ENCODE results near the gene NEK9.
"Not testable (repeated sequence)": the region's sequence is repeated elsewhere in the genome, so short reads cannot be mapped to it uniquely, and the experiment has no call there.

The NEK9 gene

DNA sequence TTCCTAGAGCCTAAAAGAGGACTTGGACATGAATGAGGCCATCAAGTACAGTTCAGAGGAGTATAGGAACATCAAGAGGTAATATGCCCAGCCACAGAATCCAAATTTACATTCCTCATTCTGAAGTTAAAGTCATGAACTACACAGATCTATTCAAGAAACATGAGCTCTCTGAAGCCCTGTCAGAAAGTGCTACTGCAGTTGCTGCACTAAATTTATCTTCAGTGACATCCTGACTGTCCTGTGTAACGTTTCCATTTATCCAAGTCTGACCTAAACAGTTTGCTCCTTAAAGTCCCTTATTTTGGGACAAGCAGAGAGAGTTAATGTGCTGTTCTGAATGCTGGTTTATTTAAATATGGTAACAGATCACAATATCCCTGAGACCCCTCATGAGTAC is 28.2 kb downstream of the NEK9 start:
- no peak for DNase-seq

DNA sequence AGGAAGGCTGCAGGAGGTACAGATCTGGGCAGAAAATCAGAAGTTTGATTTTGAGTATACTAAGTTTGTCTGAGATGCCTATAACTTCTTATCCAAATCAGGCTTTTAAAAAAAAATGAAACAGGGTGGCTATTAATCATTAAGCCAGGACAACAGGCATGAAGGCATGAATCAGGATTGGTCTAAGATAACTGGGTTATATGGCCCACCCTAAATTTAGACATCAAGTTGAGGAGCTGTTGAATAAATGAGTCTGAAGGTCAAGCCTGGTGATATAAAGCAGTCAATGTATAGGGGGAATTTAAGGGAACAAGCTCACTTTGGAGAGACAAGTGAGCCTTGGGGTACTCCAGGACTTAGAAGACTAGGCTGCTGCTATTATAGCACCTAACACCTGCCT is 28.6 kb downstream of the NEK9 start:
- no peak for DNase-seq

DNA sequence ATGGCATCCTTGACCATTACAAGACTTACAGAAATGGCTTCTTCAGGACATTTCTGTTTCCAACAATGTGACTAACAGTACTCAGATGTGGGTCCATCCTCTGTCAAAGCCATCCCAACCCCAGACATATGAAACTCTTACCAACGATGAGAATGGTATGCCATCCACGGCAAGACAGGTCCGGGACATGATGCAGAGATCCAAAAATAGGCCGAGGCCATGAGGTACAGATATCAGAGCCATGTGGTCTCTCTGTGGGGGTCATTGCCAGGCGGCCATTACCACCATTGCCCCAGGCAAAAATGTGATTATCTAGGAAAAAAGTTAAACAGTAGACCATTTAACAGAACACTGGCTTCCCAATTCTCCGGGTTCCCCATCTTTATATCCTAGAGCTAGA is 29.9 kb downstream of the NEK9 start:
- no peak for DNase-seq

DNA sequence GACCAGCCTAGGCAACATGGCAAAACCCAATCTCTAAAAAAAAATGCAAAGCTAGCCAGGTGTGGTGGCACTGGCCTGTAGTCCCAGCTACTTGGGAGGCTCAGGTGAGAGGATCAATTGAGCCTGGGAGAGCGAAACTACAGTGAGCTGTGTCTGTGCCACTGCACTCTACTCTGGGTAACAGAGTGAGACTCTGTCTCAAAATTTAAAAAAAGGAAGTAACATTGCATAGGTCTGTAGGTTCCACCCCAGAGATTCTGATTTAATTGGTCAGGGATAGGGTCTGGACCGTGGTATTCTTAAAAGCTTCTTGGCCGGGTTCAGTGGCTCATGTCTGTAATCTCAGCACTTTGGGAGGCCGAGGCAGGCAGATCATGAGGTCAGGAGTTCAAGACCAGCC is 31.2 kb downstream of the NEK9 start:
- no peak for DNase-seq

DNA sequence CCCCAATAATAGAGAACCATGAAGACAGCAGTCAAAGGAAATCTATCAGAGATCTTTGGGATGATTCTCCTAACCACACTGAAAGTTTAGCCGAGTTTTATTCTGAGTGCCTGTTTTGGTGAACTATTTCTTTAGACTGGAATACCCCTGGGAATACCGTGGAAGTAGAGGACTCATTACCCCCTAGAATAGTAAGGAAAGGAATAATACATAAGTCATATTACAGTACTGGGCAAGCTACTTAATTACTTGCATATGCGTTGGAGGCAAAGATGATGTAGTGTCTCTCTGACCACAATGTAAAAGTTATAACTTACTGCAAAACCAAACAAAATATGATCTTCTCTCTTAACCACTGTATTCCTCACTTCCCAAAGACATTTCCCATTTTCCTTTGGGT is 32.0 kb downstream of the NEK9 start:
- no peak for DNase-seq

DNA sequence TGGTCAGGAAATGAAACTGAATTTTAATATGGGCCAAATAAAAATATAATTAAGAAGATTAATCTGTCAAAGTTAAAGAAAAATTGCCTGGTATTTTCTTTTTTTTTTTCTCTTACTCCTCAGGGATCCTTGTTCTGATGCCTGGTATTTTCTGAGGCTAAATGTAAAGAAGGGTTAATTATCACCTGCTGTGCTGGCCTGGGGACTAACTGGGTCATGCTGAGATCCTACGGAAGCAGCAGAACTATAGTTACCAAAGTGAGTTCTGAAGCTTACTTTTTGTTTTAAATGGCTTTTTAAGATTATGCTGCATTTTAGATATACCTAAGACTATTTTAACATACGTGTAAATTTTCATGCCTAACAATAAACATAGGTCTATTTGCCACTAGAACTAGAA is 34.1 kb downstream of the NEK9 start:
- DNase-seq, result no peak

DNA sequence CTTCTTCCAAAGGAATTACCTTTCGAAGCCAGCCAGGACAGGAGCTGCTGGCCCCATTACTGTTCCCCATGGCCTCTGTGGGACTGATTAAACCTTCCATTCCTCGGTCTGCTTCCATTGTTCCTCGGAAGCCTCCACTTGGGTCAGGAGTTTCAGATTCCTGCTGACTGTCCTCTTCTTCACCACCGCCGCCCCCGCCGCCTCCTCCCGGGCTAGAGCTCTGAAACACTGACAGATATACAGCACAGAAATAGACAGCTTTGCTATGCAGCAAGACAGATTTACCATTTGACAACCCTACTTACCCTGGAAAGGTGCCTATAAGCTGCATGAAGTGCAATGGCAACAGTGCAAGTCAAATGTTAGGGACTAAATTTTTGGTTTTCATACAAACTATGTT is 35.6 kb downstream of the NEK9 start:
- DNase-seq, result no peak

DNA sequence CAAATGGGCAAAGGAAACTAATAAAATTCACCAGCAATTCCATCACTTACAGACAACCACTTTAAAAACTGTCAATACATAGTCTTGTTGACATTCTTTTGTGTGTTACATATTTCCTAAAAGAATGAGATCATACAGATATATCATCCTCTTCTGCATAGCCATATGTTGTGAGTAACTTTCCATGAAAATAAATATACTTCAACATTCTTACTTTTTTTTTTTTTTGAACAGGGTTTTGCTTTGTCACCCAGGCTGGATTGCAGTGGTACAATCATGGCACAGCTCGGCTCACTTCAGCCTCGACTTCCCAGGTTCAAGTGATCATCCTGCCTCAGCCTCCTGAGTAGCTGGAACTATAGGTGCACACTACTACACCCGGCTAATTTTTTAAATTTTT is 36.5 kb downstream of the NEK9 start:
- no peak for DNase-seq

DNA sequence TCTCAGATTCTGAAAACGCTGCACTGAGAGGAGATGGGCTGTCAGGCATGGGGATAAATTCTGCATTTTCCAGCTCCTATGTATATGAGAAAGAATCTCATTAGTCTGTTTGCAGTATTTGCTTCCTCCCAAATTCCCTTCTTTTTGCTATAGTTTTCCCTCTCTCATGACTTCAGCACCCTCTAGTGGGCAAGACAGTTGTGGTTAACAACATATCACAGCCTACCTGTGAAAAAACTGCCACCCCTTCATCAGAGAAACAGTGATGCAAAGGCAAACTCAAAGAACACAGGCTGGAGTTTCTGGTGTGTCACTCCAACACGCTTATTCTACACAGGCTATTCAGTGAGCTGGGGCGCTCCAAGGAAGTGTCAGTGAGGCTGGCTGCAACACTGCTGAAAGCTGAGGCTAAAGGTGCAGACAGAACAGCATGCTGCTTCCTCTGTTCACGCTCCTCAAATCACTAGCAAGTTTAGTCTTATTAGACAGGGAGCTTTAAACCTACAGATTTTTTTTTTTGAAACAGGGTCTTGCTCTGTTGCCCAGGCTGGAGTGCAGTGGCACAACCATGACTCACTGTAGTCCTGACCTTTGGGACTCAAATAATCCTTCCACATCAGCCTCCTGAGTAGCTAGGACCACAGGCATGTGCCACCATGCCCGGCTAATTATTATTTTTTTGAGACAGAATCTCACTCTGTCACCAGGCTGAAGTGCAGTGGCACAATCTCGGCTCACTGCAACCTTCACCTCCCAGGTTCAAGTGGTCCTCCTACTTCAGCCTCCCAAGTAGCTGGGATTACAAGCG is 38.1 kb downstream of the NEK9 start:
- DNase-seq, result peak; percentile 25

DNA sequence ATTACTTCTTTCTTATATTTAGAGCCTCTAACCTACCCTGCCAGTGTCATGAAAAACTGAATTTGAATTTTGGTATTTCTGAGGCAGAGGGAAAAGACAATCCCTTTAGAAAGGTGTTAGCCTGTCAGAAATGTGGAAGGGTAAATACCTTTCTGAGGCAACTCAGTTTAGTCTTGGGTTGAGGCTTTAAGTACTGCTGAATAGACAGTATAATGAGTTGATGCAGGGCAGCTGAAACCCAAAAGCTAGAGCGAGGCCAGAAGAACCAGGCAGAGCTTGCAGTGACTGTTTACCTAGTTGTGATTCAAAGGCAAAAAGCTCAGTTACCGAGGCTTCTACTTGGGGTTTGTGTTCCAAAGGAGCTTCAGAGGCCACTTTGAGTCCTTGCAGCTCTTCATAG is 38.7 kb downstream of the NEK9 start:
- no peak for DNase-seq

DNA sequence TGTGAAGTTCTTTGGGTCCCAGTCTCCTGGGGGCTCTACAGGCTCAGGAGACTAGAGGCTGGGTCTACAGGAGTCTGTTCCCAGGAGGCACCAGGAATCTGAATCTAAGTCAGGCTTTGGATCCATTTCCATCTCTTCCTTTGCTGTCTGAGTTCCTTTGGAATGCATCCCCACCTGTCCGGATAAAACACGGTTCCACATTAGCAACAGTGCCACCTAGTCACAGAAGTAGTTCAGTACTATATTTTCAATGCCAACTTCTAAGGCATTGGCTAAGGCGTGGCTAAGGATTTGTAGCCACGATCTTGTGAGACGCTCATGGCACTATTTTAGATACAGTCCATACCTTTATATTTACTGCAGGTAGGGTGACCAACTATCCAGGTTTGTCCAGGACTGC is 42.3 kb downstream of the NEK9 start:
- no peak for DNase-seq

DNA sequence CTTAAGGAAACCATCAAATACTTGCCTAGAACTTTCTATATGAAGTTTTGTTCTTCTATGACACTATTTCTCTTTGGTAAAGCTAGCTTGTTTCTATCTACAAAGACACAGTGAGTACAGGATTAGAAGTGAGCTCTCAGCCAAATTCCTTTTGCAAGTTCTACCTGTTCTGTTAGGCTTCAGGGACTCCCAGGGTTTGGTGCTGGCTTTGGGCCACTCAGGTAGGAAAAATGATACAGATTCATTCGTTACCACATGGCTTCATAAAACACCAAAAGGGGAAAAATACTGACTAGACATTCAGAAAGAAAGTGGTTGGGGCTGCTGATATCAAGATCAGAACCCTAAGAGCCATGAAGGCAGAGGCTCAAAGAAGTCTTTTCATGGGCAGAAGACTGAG is 43.6 kb downstream of the NEK9 start:
- DNase-seq, result no peak

DNA sequence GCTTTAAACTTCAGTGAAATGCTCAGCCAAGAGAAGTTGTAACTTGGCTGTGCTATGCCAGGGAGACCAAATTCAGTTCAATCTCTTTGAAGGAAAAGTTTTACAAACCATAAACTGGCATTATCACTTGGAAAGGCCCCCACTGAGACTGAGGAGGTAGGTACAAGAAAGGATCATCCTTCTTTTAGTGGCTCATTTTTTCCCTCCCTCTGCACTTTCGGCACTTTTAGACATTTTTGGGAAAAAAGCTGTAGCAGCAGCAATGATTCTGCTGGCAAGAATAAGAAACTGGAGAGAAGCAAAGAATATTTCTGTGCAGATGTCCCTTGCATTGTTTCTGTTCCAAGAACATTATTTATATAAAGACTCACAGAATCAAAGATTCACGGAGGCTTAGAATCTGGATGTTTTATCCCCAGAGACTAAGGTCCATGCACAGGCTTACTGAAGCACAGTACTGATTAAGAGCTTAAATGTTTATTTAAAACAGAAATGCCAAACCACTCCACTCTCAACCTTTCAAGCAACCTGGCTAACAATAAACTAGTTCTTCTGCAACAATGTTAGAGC is 45.1 kb downstream of the NEK9 start:
- no peak for DNase-seq

DNA sequence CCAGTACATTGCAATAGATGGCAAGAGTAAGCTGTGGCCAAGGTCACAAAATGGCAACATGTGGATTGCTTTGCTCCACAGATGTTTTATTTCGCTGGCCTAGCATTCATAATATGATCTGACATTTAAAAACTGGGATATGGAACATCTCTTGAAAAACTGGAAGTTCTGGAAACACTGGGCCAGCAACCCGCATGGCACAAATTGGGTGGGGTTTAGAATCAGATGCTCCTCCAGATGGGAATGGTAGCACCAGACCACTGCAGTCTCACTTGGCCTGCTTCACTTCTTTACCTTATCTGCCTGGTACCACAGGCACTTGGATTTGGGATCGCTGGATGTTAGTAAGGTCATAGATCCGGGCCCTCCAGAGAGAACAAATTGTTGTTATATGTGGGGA is 47.3 kb downstream of the NEK9 start:
- DNase-seq, result no peak

DNA sequence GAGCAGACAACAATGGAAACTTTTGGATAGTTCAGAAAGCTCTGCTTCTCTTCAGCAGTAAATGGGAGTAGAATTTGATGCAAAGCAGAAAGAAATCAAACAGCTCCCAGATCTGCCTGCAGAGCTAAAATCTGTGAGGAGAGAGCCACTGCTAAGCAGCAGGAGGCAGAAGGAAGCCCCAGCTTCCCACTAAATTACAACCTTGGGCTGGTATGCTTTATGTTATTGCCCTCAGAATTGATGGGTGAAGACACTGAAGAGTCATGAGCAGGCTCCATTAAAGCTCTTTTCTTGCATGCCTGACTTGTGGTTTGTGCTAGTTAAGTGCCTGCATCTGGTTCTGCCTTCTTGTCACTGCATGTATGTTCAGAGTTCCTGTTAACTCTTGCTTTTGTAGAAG is 49.1 kb downstream of the NEK9 start:
- DNase-seq, result peak; percentile 59

DNA sequence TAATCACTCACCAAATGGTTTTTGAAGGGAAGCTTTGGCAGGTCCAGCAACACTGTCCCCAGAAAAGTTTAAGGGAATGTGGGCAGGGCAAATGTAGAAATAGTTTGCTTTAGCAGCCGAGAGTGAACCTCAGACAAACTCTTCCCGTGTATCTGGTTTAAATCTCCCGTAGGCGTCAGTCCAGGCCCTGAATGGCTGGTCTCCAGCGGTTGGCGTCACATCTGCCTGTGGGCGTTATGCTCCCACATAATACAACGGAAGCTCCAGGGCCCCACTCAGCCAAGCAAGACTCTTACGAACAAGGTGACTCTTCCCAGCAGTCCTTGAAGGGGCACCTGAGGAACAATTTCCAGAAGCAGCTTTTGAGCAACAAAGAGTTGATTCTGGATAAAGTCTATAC is 56.5 kb downstream of the NEK9 start:
- no peak for DNase-seq

DNA sequence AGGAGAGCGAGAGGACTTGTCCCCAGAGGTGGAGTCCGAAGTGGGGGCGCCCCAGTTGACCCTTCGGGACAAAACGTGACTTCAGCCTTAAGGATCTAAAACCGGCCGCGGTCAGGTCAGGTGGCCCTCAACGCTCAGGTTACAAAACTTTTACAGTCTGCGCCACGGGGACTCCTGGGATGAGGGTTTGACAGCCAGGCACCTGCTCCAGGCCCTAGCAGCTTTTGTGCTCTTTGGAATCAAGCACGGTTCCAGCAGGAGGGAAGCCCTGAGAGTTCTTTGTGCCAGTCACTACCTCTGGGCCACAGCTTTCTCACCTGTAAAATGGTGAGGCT is 57.1 kb downstream of the NEK9 start:
- DNase-seq, result peak; percentile 87

DNA sequence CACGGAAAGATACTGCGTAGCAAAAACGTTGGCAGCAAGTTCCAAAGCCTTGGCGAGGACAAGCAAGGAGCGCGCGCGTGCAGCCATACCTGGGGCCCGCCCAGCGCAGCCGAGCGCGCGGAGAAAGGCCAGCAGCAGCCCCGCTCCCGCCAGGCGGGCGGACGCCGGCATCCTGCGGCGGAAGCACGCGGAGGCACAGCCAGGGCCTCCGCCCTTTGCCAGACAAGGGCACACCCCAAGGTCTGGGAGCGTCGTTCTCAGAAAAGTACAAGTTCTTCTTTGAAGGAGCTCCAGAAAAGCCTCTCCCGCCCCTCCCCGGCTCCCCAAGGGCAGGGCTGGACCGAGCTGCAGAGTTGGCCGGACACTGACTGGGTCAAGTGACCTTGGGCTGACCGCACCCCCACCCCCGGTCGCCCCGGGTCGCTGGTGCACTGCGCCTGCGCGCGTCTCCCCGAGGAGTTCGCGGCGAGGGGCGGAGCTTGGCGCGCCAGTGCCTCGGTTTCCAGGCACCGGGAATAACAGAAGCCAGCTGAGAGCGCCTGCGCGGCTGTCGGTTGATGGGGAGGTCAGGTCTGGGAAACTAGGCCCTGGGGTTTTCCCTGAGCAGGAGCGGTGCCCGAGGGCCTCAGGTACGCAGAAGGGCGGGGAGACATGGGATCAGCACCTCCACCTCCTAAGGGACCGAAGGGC is 57.6 kb downstream of the NEK9 start, which contains the start of gene ZC2HC1C:
ZC2HC1C (plus strand) TSS at position 521 of the 690 bp plus-strand sequence. CDS start 933 bp downstream, outside the sequence.
- peak; percentile 95 for DNase-seq

DNA sequence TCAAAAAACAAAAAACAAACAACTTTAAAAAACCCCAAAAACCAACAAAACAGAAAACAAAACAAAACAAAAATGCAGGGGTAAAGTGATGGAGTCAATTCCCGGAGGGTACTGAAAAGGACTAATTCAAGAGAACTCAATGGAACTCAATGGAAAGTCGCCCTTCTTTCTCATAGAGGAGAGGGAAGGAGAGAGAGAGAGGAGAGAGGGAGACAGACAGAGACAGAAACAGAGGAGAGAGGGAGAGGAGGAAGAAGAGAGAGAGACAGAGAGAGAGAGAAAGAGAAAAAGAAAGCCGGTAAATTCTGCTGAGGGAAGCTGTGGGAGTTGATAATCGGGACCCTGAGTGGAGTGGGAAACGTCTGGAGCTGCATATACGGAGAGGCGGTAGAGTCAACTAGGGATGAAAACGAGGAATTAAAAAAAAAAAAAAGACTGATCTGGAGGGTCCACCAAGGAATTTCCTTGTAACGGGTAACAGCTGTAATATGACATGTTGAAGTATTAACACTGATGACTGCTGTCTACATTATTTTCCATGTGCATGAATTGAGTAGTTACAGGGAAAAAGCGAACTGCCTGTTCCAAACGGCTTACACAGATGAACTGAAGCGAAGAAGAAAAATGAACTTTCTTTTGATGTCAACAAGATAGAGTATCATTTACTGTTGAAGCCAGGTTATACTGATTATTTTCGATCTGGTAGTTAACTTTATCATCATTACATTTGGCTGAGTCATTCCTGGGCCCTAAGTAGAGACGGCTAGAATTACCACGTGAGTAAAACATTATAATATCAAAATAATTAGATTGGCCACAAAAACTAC is 58.3 kb downstream of the NEK9 start:
- DNase-seq, result peak; percentile 26

DNA sequence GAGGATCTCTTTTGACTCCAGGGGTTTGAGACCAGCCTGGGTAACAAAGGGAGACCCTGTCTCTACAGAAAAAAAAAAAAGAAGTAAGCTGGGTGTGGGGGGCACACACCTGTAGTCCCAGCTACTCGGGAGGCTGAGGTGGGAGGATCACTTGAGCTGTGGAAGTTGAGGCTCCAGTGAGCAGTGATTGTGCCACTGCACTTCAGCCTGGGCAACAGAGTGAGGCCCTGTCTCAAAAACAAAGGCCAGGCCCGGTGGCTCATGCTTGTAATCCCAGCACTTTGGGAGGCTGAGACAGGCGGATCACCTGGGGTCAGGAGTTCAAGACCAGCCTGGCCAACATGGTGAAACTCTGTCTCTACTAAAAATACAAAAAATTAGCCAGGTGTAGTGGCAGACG is 59.1 kb downstream of the NEK9 start:
- not testable (repeated sequence) for DNase-seq

DNA sequence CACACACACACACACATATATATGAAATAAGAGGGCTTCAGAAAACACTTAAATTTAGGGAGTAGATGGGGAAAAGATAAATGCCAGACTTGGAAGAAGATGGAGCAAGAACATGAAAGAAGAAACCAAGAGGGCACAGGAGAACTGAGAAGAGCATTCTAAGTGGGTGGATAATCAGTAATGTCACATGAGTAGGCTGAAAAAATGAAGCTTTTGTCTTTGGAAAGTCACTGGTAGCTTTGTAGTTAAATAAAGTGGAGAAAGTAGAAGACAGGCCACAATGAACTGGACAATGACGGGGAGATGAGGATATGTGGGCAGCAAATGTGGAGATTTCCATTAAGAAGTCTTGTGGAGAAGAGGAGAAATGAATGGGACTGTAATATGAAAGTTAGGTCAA is 59.6 kb downstream of the NEK9 start:
- DNase-seq, result no peak

DNA sequence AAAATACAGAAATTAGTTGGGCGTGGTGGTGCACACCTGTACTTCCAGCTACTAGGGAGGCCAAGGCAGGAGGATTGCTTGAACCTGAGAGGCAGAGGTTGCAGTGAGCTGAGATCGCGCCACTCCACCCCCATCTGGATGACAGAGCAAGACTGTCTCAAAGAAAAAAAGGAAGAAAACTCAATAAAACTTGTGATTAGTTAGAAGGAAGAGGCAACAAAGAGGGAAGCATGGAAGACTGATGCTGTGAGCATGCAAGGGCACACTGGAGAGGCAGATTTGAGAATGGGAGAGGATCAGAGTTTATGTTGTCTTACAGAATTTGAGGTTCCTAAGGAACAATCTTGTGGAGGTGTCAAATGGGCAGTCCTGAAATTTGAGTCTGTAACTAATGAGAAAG is 60.2 kb downstream of the NEK9 start:
- DNase-seq, result no peak

DNA sequence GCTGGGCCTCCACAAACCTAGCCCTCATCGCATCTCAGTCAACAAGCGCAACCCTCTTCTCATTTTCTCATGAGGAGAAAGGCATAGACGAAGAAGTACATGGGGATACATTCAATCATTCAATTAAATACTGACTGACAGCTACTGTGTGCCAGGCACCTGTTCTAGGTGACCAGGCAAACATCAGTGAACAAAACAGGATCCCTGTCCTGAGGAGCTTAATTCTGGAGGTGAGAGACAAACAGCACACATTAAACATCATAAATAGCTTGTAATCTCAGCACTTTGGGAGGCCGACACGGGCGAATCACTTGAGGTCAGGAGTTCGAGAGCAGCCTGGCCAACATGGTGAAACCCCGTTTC is 62.7 kb downstream of the NEK9 start:
- DNase-seq, result no peak

All from DMS79 (cell line).